Measurements from ENCODE around the gene ADGRV1. TPM values are rescaled to one million over a fixed set of nuclear protein-coding genes. Genes with fewer than 3 reads are reported as not detected.
A peak's percentile ranks its signal among the peaks of the same experiment; 100 is the strongest.

Gene ADGRV1
- total and polyA plus RNA-seq, 8 donors = 0.75 to 10.3 (median 4.0) TPM

- intact Hi-C loops (cut with DNase I; ENCODE audit: low total_unique reads) = no loop called here
- no peaks in the 10 kb centered on the region for H3K36me3 ChIP-seq
- no peak for TF ChIP-seq POLR2A (IDR thresholded peaks at IDR 0.05)
- TF ChIP-seq POLR2AphosphoS5 (IDR thresholded peaks at IDR 0.05) = no peak
- TF ChIP-seq EP300 (IDR thresholded peaks at IDR 0.05) = no peak
- no peak for TF ChIP-seq CTCF (IDR thresholded peaks at IDR 0.05)
- no peaks in the 10 kb centered on the region for H3K9me3 ChIP-seq
- H3K4me1 ChIP-seq = peaks cover 0 to 22% (median 8%) of the 10 kb centered on the region in 4 donors
- no peaks in the 10 kb centered on the region for H3K27me3 ChIP-seq
- WGBS, 5 donors = 24 to 56% (median 40%) methylated on average over 3 of the region's 3 CpGs
- peak overlapping the region in 1 of 5 donors; percentile 33 for H3K27ac ChIP-seq
- no peak for DNase-seq
- H3K4me3 ChIP-seq = no peak overlapping the region
These were observed 617.1 kb downstream of the ADGRV1 start for GRCh38 chr5:91175708-91176107.

- H3K36me3 ChIP-seq = no peaks in the 10 kb centered on the region
- intact Hi-C loops (cut with DNase I; ENCODE audit: low total_unique reads) = no loop called here
- peak in 1 of 2 donors; percentile 73 for DNase-seq
- H3K27me3 ChIP-seq = no peaks in the 10 kb centered on the region
- peaks cover 0 to 16% (median 7%) of the 10 kb centered on the region in 4 donors for H3K4me1 ChIP-seq
- TF ChIP-seq POLR2AphosphoS5 (IDR thresholded peaks at IDR 0.05) (no peak), CTCF (IDR thresholded peaks at IDR 0.05) (no peak), EP300 (IDR thresholded peaks at IDR 0.05) (no peak), POLR2A (IDR thresholded peaks at IDR 0.05) (no peak)
- H3K9me3 ChIP-seq = no peaks in the 10 kb centered on the region
- H3K4me3 ChIP-seq = no peak overlapping the region
- no peak overlapping the region for H3K27ac ChIP-seq
- 40 to 60% (median 51%) methylated on average over 6 of the region's 6 CpGs for WGBS, 5 donors
These were observed 617.9 kb downstream of the ADGRV1 start for GRCh38 chr5:91176288-91177016.

GRCh38 chr5:91177085-91177484 is 618.5 kb downstream of the ADGRV1 start:
- intact Hi-C loops (cut with DNase I; ENCODE audit: low total_unique reads) = no loop called here
- H3K9me3 ChIP-seq = no peaks in the 10 kb centered on the region

GRCh38 chr5:91177639-91178038 is 619.0 kb downstream of the ADGRV1 start:
- peak overlapping the region in 1 of 5 donors; percentile 6 for H3K27ac ChIP-seq
- no peaks in the 10 kb centered on the region for H3K9me3 ChIP-seq
- no peaks in the 10 kb centered on the region for H3K27me3 ChIP-seq
- H3K4me3 ChIP-seq = no peak overlapping the region
- no peaks in the 10 kb centered on the region for H3K36me3 ChIP-seq
- intact Hi-C loops (cut with DNase I; ENCODE audit: low total_unique reads) = no loop called here
- WGBS, 5 donors = 74 to 86% (median 84%) methylated on average over 3 of the region's 3 CpGs
- H3K4me1 ChIP-seq = peaks cover 0 to 20% (median 5%) of the 10 kb centered on the region in 4 donors
- DNase-seq = no peak
- no peak for TF ChIP-seq POLR2AphosphoS5 (IDR thresholded peaks at IDR 0.05)
- TF ChIP-seq CTCF (IDR thresholded peaks at IDR 0.05) = no peak
- no peak for TF ChIP-seq POLR2A (IDR thresholded peaks at IDR 0.05)
- no peak for TF ChIP-seq EP300 (IDR thresholded peaks at IDR 0.05)

More at GRCh38 chr5:91177085-91177484, 618.5 kb downstream of the ADGRV1 start:
- no peak for TF ChIP-seq POLR2A (IDR thresholded peaks at IDR 0.05)
- no peak for TF ChIP-seq CTCF (IDR thresholded peaks at IDR 0.05)
- no peak for TF ChIP-seq EP300 (IDR thresholded peaks at IDR 0.05)
- TF ChIP-seq POLR2AphosphoS5 (IDR thresholded peaks at IDR 0.05) = no peak
- no peaks in the 10 kb centered on the region for H3K27me3 ChIP-seq
- H3K36me3 ChIP-seq = no peaks in the 10 kb centered on the region
- DNase-seq = no peak
- no peak overlapping the region for H3K4me3 ChIP-seq
- 93 to 95% (median 95%) methylated on average over 5 of the region's 5 CpGs for WGBS, 5 donors
- no peak overlapping the region for H3K27ac ChIP-seq
- H3K4me1 ChIP-seq = peaks cover 0 to 16% (median 5%) of the 10 kb centered on the region in 4 donors

All from stomach (tissue), 9 donors.